CD4-positive, alpha-beta T cell (primary cell): ENCODE measurements around the gene SSX5. TPM values are rescaled to one million over a fixed set of nuclear protein-coding genes. Genes with fewer than 3 reads are reported as not detected.
"Not testable (repeated sequence)": the region's sequence is repeated elsewhere in the genome, so short reads cannot be mapped to it uniquely, and the experiment has no call there.

Experiments used
- ATAC-seq: fragments of 200-7000 bp; cut with Tn5 transposase; one replicate; pipeline ENCODE4 v1.10.0; 2022; ENCODE audit warnings: mild to moderate bottlenecking; ENCODE audit not compliant: poor library complexity
- CTCF ChIA-PET: fragments of 350-600 bp; sonication (Branson Sonifier 250); formaldehyde crosslinking; loops from one replicate; lab custom pipeline; 2021; ENCODE audit warnings: antibody characterized with exemption, inconsistent platforms; lab: Charles Lee
- POLR2A ChIA-PET: fragments of 350-600 bp; sonication (Branson Sonifier 250); formaldehyde crosslinking; loops from one replicate; lab custom pipeline; 2021; ENCODE audit warnings: antibody characterized with exemption, inconsistent platforms; lab: Charles Lee
- DNase-seq, 14 experiments: peaks; one replicate each; pipeline ENCODE4 v3.0.0-alpha.2; 2013 to 2020; ENCODE audit warnings: mixed read lengths in 2 of 14
- H3K27ac ChIP-seq, 2 donors: one replicate each; pipeline versions ENCODE4 v1.5.1 to v1.7.0; 2013; ENCODE audit warnings: low read length in 2 of 2, low read depth in 1 of 2, mild to moderate bottlenecking in 1 of 2
- H3K27me3 ChIP-seq, 2 experiments: 1 replicate in 1 of 2; 2 replicates in 1 of 2; pipeline versions ENCODE4 v1.6.1 to v1.7.0; 2013; ENCODE audit warnings: low read length in 2 of 2, control low read depth in 1 of 2, mild to moderate bottlenecking in 1 of 2, moderate library complexity in 1 of 2; ENCODE audit not compliant: insufficient read depth in 2 of 2, control insufficient read depth in 1 of 2
- H3K36me3 ChIP-seq: one replicate; pipeline ENCODE4 v1.6.1; 2013; ENCODE audit warnings: low read length, control low read depth; ENCODE audit not compliant: insufficient read depth
- H3K4me1 ChIP-seq: one replicate; pipeline ENCODE4 v1.6.1; 2013; ENCODE audit warnings: low read length, control low read depth; ENCODE audit not compliant: insufficient read depth
- H3K4me3 ChIP-seq: one replicate; pipeline ENCODE4 v1.5.1; 2013; ENCODE audit warnings: mild to moderate bottlenecking, low read length, moderate library complexity
- H3K9me3 ChIP-seq, 2 experiments: 1 replicate in 1 of 2; 2 replicates in 1 of 2; pipeline versions ENCODE4 v1.6.1 to v1.7.0; 2013; ENCODE audit warnings: low read length in 2 of 2, mild to moderate bottlenecking in 2 of 2, control low read depth in 1 of 2, moderate library complexity in 1 of 2; ENCODE audit not compliant: control insufficient read depth in 1 of 2, insufficient read depth in 1 of 2
- H3K27ac Mint-ChIP-seq: one replicate; pipeline ENCODE4 v1.8.0; 2020; ENCODE audit warnings: mixed read lengths
- H3K27me3 Mint-ChIP-seq: one replicate; pipeline ENCODE4 v1.8.0; 2021; ENCODE audit warnings: mixed read lengths
- H3K36me3 Mint-ChIP-seq: one replicate; pipeline ENCODE4 v1.8.0; 2021; ENCODE audit warnings: low read depth, mixed read lengths
- H3K4me1 Mint-ChIP-seq: one replicate; pipeline ENCODE4 v1.8.0; 2021; ENCODE audit warnings: low read depth, mixed read lengths
- H3K4me3 Mint-ChIP-seq: one replicate; pipeline ENCODE4 v1.8.0; 2020; ENCODE audit warnings: mild to moderate bottlenecking, mixed read lengths
- H3K9me3 Mint-ChIP-seq: one replicate; pipeline ENCODE4 v1.8.0; 2020; ENCODE audit warnings: mixed read lengths
- intact Hi-C, 2 experiments: fragments of 100-400 bp; cut with DNase I in 1 of 2; cut with micrococcal nuclease in 1 of 2; formaldehyde crosslinking; loops; one replicate each; pipeline versions ENCODE4 v1.15.1 to v1.9.0; 2023 to 2025; cut with DNase I, micrococcal nuclease
- total RNA-seq, 174 experiments: library from RNA in 2 of 174; stranded (reverse) in 2 of 174; gene quantifications; one replicate each; pipeline ENCODE4 v1.2.3 and lab custom pipeline; 2021 to 2026
- TF ChIP-seq, protein P1 (sequence below): fragments of 200-600 bp; IDR thresholded peaks from one replicate; pipeline ENCODE4 v1.8.0; 2022; ENCODE audit warnings: antibody characterized with exemption, mild to moderate bottlenecking

The SSX5 gene
- total RNA-seq, 2 experiments from 2014 or later: not detected

DNA sequence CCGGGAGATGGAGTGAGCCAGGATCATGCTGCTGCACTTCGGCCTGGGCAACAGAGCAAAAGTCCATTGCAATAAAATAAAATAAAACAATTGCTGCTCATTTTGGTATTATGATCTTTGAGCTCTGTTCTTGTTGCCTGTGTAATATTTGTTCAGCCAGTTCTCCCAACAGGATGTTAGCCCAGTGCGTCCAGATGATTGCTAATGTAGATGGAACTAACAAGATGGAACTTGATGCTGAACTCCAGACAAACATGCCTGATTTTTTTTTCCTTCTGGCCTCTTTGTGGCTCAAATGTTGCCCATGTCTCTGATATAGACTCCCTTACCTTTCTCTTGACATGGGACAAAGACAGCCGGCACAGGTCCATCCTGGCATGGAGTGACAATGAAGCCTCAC lies 15.8 kb downstream of the SSX5 start:
- H3K4me3 ChIP-seq: no peak overlapping the region
- intact Hi-C loops: no loop called here
- ATAC-seq (no peak), DNase-seq (no peak)
- H3K9me3 Mint-ChIP-seq: no peaks in the 10 kb centered on the region
- H3K27me3 ChIP-seq: no peaks in the 10 kb centered on the region
- H3K36me3 ChIP-seq: no peaks in the 10 kb centered on the region
- no peak overlapping the region for H3K27ac Mint-ChIP-seq
- TF ChIP-seq, protein P1, sequence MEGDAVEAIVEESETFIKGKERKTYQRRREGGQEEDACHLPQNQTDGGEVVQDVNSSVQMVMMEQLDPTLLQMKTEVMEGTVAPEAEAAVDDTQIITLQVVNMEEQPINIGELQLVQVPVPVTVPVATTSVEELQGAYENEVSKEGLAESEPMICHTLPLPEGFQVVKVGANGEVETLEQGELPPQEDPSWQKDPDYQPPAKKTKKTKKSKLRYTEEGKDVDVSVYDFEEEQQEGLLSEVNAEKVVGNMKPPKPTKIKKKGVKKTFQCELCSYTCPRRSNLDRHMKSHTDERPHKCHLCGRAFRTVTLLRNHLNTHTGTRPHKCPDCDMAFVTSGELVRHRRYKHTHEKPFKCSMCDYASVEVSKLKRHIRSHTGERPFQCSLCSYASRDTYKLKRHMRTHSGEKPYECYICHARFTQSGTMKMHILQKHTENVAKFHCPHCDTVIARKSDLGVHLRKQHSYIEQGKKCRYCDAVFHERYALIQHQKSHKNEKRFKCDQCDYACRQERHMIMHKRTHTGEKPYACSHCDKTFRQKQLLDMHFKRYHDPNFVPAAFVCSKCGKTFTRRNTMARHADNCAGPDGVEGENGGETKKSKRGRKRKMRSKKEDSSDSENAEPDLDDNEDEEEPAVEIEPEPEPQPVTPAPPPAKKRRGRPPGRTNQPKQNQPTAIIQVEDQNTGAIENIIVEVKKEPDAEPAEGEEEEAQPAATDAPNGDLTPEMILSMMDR: no peak
- no peak overlapping the region for H3K27ac ChIP-seq
- no peaks in the 10 kb centered on the region for H3K36me3 Mint-ChIP-seq
- no peaks in the 10 kb centered on the region for H3K9me3 ChIP-seq
- POLR2A ChIA-PET: no interaction called here
- H3K4me1 ChIP-seq: no peaks in the 10 kb centered on the region
- CTCF ChIA-PET: no interaction called here
- no peaks in the 10 kb centered on the region for H3K4me1 Mint-ChIP-seq
- peaks cover 3% of the 10 kb centered on the region for H3K27me3 Mint-ChIP-seq
- H3K4me3 Mint-ChIP-seq: no peak overlapping the region

DNA sequence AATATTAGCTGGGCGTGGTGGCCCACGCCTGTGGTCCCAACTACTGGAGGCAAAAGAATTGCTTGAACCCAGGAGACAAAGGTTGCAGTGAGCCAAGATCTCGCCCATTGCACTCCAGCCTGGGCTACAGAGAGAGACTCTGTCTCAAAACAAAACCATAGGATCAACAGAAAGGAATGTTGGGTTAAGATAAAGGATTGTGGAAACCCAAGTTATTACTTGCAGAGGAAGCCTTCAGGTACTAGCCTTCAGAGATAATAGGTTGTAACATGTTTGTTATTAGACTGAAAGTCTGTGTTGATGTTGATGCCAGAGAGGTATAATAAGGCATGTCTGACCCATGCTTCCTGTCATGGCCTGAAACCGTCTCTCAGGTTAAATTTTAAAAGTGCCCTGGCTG lies 16.9 kb downstream of the SSX5 start:
- Mint-ChIP-seq H3K4me1 (no peaks in the 10 kb centered on the region), H3K27me3 (peaks cover 1% of the 10 kb centered on the region), H3K4me3 (no peak overlapping the region), H3K9me3 (no peaks in the 10 kb centered on the region), H3K27ac (no peak overlapping the region), H3K36me3 (no peaks in the 10 kb centered on the region)
- Histone ChIP-seq H3K27ac (no peak overlapping the region), H3K27me3 (no peaks in the 10 kb centered on the region), H3K4me1 (no peaks in the 10 kb centered on the region), H3K36me3 (no peaks in the 10 kb centered on the region), H3K9me3 (no peaks in the 10 kb centered on the region), H3K4me3 (no peak overlapping the region)
- ATAC-seq: no peak
- TF ChIP-seq, protein P1: no peak
- no peak for DNase-seq
- intact Hi-C loops: no loop called here
- CTCF ChIA-PET: no interaction called here
- POLR2A ChIA-PET: no interaction called here

DNA sequence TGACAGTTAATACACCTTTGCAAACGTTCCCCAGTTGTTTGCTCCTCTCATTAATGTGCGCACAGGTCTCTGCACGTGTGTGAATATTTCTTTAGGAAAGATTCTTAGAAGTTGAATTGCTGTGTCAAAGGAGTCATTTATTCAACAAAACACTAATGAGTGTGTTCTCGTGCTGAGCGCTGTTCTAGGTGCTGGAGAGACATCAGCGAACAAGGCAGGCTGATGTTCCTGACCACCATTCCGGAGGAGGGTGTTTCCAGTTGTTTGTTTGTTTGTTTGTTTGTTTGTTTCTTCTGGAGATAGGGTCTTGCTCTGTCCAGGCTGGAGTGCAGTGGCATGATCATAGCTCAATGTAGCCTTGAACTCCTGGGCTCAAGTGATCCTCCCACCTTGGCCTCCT lies 30.3 kb downstream of the SSX5 start:
- H3K27me3 Mint-ChIP-seq, H3K27ac ChIP-seq, H3K4me3 ChIP-seq, H3K4me1 ChIP-seq, H3K27me3 ChIP-seq, H3K9me3 Mint-ChIP-seq, POLR2A ChIA-PET, H3K27ac Mint-ChIP-seq, CTCF ChIA-PET, H3K36me3 Mint-ChIP-seq, H3K4me3 Mint-ChIP-seq, H3K4me1 Mint-ChIP-seq, H3K9me3 ChIP-seq, ATAC-seq, H3K36me3 ChIP-seq, intact Hi-C loops, DNase-seq: not testable (repeated sequence)

DNA sequence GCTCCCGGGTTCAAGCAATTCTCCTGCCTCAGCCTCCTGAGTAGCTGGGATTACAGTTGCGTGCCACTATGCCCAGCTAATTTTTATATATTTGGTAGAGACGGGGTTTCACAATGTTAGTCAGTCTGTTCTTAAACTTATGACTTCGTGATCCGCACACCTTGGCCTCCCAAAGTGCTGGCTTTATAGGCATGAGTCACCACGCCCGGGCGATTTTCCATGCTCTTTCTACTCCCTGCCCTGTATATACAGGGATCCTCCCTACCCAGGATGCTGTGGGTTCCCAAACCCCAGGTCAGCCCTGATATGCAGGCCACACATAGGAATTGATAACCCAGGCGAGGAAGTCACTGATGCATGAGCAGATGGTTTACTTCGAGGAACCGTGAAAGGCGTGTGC lies 31.4 kb downstream of the SSX5 start:
- H3K27me3 ChIP-seq: no peaks in the 10 kb centered on the region
- no peak overlapping the region for H3K27ac ChIP-seq
- intact Hi-C loops: no loop called here
- DNase-seq (no peak), ATAC-seq (no peak)
- ChIA-PET POLR2A (no interaction called here), CTCF (no interaction called here)
- H3K36me3 ChIP-seq: no peaks in the 10 kb centered on the region
- Mint-ChIP-seq H3K4me3 (no peak overlapping the region), H3K4me1 (no peaks in the 10 kb centered on the region), H3K27me3 (peaks cover 4% of the 10 kb centered on the region), H3K27ac (no peak overlapping the region), H3K36me3 (no peaks in the 10 kb centered on the region), H3K9me3 (no peaks in the 10 kb centered on the region)
- H3K9me3 ChIP-seq: no peaks in the 10 kb centered on the region
- H3K4me3 ChIP-seq: no peak overlapping the region
- no peaks in the 10 kb centered on the region for H3K4me1 ChIP-seq
- TF ChIP-seq, protein P1: no peak
